COLO668 (cell line): ENCODE data around the gene OR52K2.
"Not testable (repeated sequence)": the region's sequence is repeated elsewhere in the genome, so short reads cannot be mapped to it uniquely, and the experiment has no call there.

Experiments
- DNase-seq: peaks from one replicate; lab custom pipeline; 2025; ENCODE audit not compliant: unreplicated experiment; lab: John Stamatoyannopoulos, UW

The OR52K2 gene

DNA sequence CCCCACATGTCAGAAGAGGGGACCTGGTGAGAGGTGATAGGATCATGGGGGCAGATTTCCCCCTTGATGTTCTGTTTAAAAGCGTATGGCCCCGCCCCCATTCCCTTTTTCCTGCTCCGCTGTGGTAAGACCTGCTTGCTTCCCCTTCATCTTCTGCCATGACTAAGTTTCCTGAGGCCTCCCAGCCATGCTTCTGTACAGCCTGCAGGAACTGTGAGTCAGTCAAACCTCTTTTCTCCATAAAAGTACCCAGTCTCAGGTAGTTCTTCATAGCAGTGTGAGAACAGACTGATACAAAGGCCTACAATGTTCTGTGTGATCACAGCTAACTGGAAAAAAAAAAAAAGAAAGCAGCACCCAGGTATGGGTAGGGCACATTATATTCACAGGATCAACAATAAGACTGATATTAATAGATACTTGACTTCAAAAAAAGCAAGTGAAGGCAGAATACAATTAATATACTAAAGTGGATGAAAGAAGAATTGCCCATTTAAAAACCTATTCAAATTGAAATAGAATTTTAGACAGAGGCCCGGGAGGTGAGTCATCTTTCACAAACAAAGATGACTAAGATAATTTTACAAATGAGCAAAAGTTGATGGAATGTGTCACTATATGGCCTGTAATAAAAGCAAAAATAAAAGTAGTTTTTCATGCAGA lies 31.6 kb downstream of the OR52K2 start:
- DNase-seq = no peak

DNA sequence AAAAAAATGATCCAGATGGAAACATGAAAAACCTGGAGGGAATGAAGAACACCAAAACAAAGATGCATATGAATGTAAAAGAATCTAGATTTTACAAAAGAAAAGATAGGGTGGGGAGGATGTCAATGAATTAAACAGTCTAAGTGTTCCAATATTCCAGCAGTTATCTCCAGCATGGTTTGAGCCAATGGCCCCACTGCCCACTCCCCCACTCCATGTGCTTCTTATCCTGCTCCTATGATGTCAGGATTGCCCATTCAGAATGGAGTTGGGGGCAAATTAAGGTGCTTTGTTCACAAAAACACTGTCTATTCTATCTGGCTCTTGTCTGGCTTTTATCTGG lies 32.1 kb downstream of the OR52K2 start:
- DNase-seq = no peak

DNA sequence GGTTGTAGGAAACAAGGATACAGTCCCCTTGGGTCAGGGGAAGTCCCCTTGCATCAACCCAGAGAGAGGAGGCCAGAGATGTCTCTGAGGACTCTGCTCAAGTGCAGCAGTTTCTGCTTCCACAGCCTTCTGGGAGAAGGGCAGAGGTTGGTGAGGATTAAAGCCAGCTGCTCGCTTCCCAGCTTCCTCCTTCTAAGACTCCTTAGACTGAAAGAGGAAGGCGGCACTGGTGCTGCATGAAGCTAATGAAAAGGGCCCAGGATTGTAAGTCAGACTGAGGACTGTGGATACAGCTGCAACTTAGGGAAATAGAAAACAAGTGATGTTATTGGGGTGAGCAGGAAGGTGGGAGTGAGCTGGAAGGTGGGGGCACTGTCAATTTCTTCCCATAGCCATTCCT lies 33.4 kb downstream of the OR52K2 start, which contains the start of gene OR52K1:
Gene OR52K1, plus strand, starts transcription at position 202 of the 400 bp plus-strand sequence. CDS start 6,255 bp downstream, outside the sequence.
- DNase-seq = no peak

DNA sequence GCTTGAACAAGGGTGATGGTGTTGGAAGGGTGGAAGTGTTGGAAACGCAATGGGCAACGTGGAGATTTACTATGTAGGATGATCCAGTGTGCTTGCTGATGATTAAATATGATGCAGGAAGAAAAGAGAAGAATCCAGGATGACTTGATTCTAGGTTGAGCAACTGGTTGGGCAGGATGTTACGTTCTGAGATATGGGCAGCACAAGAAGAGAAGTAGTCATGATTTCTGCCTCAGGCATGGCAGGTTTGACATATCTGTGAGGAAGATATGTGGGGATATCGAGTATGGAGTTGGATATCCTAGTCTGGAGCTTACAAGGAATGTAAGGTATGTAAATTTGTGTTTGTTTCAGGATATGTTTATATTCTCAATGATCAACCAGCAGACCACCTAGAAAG lies 35.2 kb downstream of the OR52K2 start:
- DNase-seq = no peak

DNA sequence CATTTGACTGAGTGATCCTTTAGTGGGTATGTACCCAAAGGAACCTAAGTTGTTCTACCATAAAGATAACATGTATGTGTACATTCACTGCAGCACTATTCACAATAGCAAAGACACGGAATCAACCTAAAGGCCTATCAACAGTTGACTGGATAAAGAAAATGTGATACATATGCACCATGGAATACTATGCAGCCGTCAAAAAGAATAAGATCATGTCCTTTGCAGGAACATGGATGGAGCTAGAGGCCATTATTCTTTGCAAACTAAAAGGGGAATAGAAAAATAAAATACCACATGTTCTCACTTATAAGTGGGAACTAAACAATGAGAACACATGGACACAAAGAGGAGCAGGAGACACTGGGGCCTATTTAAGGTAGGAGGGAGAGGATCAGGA lies 42.3 kb downstream of the OR52K2 start:
- DNase-seq = not testable (repeated sequence)

DNA sequence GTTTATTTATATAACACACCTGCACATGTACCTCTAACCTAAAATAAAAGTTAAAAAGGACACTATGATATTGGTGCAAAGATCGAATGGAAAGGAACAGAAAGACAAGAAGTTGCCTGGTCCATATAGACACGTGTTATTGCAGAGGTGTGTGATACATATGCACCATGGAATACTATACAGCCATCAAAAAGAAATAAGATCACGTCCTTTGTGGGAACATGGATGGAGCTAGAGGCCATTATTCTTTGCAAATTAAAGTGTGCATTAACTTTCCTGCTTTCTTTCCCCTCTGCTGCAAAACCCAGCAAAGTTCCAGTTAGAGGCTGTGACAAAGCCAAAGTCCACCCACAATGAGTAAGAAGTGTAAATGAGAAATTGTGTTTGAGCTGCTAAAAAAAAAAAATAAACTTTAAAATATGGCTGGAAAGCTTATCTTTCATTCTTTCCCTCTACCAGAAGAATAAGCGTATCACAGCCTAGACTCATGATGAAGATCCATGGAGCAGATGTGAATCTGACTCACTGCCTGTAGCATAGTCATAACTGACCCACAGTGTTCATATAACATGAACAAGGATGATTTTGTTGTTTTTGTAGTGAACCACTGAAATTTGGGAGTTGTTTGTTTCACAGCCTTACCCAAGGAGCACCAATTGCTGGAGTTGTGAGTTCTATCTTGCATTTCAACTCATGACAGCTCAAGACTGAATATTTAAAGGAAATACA lies 42.9 kb downstream of the OR52K2 start:
- DNase-seq = no peak

DNA sequence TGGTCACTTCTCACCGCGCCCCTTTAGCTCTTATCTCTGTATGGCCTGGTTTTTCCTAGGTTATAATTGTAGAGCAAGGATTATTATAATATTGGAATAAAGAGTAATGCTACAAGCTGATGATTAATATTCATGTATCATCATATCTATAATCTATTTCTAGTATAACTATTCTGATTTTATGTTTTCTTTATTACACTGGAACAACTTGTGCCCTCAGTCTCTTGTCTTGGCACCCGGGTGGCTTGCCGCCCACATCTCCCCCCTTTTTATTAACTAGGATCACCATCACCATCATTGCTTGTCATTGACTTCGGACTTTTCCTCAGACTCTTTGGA lies 44.4 kb downstream of the OR52K2 start:
- DNase-seq = no peak

DNA sequence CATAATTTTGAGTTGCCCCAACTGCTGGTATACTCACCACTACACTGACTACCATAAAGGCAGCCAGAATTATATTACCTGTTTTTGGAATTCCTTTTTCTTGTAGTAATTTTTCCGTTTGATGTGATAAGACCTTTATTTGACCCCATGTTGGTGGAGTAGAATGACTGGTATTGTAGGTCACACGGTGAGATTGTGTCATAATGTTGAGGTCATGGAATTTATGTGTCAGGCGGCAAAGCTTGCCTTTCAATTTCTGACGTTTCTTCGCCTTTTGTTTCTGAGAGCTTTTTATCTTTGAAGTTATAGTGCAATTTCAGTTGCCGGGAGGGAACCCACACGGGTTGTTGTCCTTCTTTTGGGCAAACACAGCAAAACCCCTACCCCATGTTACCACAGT lies 46.4 kb downstream of the OR52K2 start:
- DNase-seq = no peak

DNA sequence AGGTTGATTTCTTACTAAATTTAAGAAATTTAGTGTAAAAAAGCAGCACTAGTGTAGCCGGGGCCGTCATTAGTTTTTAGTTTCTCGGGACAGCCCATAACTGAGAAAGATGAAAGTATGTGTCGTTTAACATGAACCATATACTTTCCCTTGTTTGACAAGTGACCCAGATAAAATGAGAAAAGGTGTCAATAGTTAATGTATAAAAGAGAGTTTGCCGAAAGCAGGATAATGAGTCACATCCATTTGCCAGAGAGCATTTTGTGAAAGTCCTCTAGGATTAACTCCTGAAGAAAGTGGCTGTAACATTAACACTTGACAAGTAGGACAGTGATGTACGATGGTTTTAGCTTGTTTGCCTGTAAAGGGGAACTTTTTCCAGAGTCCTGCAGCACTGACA lies 46.9 kb downstream of the OR52K2 start:
- DNase-seq = no peak

DNA sequence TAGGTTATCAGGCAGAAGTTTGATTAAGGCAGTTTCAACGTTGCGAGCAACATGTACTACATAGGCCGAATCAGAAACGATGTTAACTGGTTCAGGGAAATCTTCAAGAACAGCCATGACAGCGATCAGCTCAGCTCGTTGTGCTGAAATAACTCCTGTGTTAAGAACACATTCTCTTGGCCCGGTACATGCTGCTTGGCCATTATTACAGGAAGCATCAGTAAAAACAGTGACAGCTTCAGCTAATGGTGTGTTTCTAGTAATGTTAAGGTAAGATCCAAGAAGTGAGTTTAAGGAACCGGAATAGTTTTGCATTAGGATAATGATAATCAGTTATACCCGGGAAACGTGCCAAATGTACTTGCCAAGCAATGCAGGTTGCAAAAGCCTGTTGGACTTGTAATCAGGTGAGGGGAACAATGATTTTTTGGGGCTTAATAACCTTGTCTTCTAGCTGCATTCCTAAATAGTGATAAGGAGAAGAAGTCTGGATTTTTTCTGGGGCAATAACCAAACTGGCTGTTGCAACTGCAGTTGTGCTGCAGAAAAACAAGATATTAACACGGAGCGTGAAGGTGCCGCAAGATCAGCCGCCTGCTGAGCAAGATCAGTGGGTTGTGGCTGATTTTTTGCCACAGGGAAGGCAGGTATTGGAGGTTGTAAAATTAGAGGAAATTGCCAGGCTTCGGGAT lies 47.6 kb downstream of the OR52K2 start:
- no peak for DNase-seq
